Measurements from ENCODE around the gene PCNX2. TPM values are rescaled to one million over a fixed set of nuclear protein-coding genes. Genes with fewer than 3 reads are reported as not detected.

The PCNX2 gene
- total RNA-seq, 1 donor = 56.8 TPM

DNA sequence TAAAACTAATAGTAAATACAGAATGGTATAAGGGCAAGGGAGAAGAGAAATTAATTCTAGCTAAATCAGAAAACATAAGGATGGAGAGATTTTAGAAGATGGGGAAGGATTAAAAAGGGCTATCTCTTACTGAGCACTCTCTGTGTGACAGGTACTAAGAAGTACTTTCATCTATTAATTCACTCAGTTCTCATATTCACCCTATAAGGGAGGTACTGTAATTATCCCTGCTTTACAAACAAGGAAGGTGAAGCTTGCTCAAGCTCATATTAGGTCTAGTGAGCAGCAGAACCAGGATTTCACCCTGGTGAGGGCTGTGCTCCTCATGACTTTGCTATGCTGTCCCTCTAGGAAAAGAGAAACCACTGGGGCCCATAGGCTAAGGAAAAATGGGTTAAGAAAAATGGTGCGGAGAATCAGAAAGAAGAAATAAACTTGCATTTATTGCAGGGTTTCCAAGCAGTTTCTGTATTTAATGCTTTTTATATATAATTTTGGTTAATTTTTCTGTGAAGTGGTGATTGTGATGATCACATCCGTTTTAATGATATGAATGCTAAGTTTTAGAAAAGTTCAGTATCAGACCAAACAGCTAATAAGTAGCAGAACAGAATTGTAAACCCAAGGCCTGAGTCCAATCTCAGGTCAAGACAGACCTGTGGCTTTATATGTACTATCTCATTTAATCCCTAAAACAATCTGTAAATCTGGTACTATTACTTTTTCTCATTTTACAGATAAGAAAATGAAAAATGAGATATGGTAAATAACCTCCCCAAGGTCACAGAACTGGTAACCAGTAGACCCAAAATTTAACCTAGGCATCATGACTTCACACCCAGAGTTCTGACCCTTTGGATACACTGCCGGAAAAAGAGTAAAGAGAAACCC, 1.7 kb downstream of the PCNX2 start:
- Histone ChIP-seq H4K20me1 (ENCODE audit: insufficient read depth, low read length) (peaks cover 3% of the 10 kb centered on the region), H3K79me2 (ENCODE audit: insufficient read depth, low read length) (peaks cover 41% of the 10 kb centered on the region), H3K4me3 (ENCODE audit: insufficient read depth, low read length) (no peak overlapping the region), H3K36me3 (ENCODE audit: insufficient read depth, low read length) (no peaks in the 10 kb centered on the region), H3K27me3 (ENCODE audit: insufficient read depth, low read length) (no peaks in the 10 kb centered on the region), H3K4me2 (ENCODE audit: insufficient read depth, low read length) (no peak overlapping the region), H3K27ac (ENCODE audit: low read depth, low read length) (no peak overlapping the region), H3K9me3 (ENCODE audit: low read depth, low read length) (no peaks in the 10 kb centered on the region), H2AFZ (ENCODE audit: low read length) (no peak overlapping the region), H3K4me1 (ENCODE audit: insufficient read depth, low read length) (peaks cover 11% of the 10 kb centered on the region)
- TF ChIP-seq, protein P1, sequence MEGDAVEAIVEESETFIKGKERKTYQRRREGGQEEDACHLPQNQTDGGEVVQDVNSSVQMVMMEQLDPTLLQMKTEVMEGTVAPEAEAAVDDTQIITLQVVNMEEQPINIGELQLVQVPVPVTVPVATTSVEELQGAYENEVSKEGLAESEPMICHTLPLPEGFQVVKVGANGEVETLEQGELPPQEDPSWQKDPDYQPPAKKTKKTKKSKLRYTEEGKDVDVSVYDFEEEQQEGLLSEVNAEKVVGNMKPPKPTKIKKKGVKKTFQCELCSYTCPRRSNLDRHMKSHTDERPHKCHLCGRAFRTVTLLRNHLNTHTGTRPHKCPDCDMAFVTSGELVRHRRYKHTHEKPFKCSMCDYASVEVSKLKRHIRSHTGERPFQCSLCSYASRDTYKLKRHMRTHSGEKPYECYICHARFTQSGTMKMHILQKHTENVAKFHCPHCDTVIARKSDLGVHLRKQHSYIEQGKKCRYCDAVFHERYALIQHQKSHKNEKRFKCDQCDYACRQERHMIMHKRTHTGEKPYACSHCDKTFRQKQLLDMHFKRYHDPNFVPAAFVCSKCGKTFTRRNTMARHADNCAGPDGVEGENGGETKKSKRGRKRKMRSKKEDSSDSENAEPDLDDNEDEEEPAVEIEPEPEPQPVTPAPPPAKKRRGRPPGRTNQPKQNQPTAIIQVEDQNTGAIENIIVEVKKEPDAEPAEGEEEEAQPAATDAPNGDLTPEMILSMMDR (IDR thresholded peaks at IDR 0.05; ENCODE audit: extremely low read depth, low read depth, low read length) = no peak
- peak; percentile 64 for DNase-seq (ENCODE audit: insufficient read length, low spot score, missing footprints)

DNA sequence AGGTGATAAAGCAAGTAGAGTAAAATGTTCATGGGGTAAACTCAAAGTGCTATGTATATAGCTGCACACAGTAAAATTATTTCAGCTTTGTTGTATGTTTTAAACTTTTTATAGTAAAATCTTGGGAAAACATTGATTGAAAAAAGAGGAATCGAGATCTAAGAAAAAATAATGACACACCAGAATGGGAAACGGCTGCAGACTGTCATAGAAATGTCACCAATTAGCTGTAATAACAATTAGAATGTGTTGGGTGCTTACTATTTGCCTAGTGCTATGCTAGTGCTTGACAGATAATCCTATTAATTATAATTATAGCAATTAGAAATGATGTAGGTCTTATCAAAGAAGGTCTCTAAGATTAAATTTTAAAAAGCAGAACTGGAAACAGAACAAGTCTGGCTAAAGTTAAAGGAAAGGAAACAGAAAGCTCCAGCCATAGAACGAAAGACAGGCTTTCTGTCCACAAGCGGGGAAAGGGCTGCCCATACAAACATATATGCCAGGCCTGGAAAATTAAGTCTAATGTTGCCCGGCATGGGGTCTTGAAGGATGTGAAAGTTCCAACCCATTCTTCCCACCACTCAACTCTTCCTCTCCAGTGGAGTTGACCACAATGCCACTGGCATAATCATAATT, 5.0 kb downstream of the PCNX2 start:
- no peak overlapping the region for H2AFZ ChIP-seq (ENCODE audit: low read length)
- no peak overlapping the region for H3K27ac ChIP-seq (ENCODE audit: low read depth, low read length)
- H3K4me3 ChIP-seq (ENCODE audit: insufficient read depth, low read length) = no peak overlapping the region
- no peaks in the 10 kb centered on the region for H3K36me3 ChIP-seq (ENCODE audit: insufficient read depth, low read length)
- DNase-seq (ENCODE audit: insufficient read length, low spot score, missing footprints) = no peak
- no peaks in the 10 kb centered on the region for H3K27me3 ChIP-seq (ENCODE audit: insufficient read depth, low read length)
- H3K4me1 ChIP-seq (ENCODE audit: insufficient read depth, low read length) = peaks cover 11% of the 10 kb centered on the region
- TF ChIP-seq, protein P1 (IDR thresholded peaks at IDR 0.05; ENCODE audit: extremely low read depth, low read depth, low read length) = no peak
- H3K4me2 ChIP-seq (ENCODE audit: insufficient read depth, low read length) = no peak overlapping the region
- H3K9me3 ChIP-seq (ENCODE audit: low read depth, low read length) = no peaks in the 10 kb centered on the region
- H3K79me2 ChIP-seq (ENCODE audit: insufficient read depth, low read length) = peaks cover 49% of the 10 kb centered on the region
- H4K20me1 ChIP-seq (ENCODE audit: insufficient read depth, low read length) = peaks cover 11% of the 10 kb centered on the region

DNA sequence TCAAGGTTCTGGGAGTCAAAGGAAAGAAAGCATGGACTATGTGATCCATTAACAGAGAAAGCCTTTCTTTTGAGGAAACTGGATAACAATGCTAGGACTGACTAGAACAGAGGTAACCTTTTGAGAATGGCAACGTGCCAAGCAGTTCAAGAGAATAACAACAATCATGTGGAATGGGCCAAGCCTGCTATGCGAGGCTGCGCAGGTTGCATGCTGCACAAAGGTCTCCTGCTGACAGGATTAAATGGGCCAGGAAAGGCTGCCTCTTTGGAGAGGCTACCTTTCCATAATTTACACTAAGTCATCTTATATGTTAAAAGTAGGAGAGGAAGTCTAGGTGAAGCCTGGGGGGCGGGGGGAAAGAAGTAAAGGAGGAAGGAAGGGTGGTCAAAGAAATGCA, 5.8 kb downstream of the PCNX2 start:
- TF ChIP-seq, protein P1 (IDR thresholded peaks at IDR 0.05; ENCODE audit: extremely low read depth, low read depth, low read length) = no peak
- no peak for DNase-seq (ENCODE audit: insufficient read length, low spot score, missing footprints)

DNA sequence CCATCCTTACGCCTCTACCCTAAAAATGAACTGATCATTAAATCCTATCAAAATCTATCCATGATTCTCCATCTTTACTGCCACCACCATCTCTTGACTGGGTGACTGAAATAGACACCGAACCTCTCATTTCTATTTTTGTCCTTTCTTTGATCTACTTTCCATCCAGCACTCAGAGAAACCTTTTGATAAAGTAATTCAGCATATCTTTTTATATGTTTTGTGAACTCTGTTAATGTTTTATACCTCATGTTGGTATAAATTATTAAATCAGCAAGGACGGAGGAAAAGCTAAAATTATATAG, 13.0 kb downstream of the PCNX2 start:
- Histone ChIP-seq H3K9me3 (ENCODE audit: low read depth, low read length) (no peaks in the 10 kb centered on the region), H4K20me1 (ENCODE audit: insufficient read depth, low read length) (peaks cover 24% of the 10 kb centered on the region), H3K4me2 (ENCODE audit: insufficient read depth, low read length) (no peak overlapping the region), H2AFZ (ENCODE audit: low read length) (no peak overlapping the region), H3K27me3 (ENCODE audit: insufficient read depth, low read length) (no peaks in the 10 kb centered on the region), H3K79me2 (ENCODE audit: insufficient read depth, low read length) (peaks cover 14% of the 10 kb centered on the region), H3K27ac (ENCODE audit: low read depth, low read length) (no peak overlapping the region), H3K36me3 (ENCODE audit: insufficient read depth, low read length) (no peaks in the 10 kb centered on the region), H3K4me1 (ENCODE audit: insufficient read depth, low read length) (peaks cover 7% of the 10 kb centered on the region), H3K4me3 (ENCODE audit: insufficient read depth, low read length) (no peak overlapping the region)
- TF ChIP-seq, protein P1 (IDR thresholded peaks at IDR 0.05; ENCODE audit: extremely low read depth, low read depth, low read length) = no peak
- DNase-seq (ENCODE audit: insufficient read length, low spot score, missing footprints) = no peak

More for the DNA sequence above, 5.8 kb downstream of the PCNX2 start:
- H3K9me3 ChIP-seq (ENCODE audit: low read depth, low read length) = no peaks in the 10 kb centered on the region
- H3K27ac ChIP-seq (ENCODE audit: low read depth, low read length) = no peak overlapping the region
- no peak overlapping the region for H3K4me3 ChIP-seq (ENCODE audit: insufficient read depth, low read length)
- peaks cover 13% of the 10 kb centered on the region for H4K20me1 ChIP-seq (ENCODE audit: insufficient read depth, low read length)
- H2AFZ ChIP-seq (ENCODE audit: low read length) = no peak overlapping the region
- H3K4me1 ChIP-seq (ENCODE audit: insufficient read depth, low read length) = peaks cover 6% of the 10 kb centered on the region
- H3K27me3 ChIP-seq (ENCODE audit: insufficient read depth, low read length) = no peaks in the 10 kb centered on the region
- peaks cover 43% of the 10 kb centered on the region for H3K79me2 ChIP-seq (ENCODE audit: insufficient read depth, low read length)
- H3K4me2 ChIP-seq (ENCODE audit: insufficient read depth, low read length) = no peak overlapping the region
- H3K36me3 ChIP-seq (ENCODE audit: insufficient read depth, low read length) = no peaks in the 10 kb centered on the region
